HG03442 (cell line): Measurements from ENCODE around the gene ARSB.

ENCODE experiments used
- ATAC-seq: cut with Tn5 transposase; IDR thresholded peaks from one replicate; pipeline ENCODE4 v1.9.1; 2021; ENCODE audit warnings: mild to moderate bottlenecking, moderate library complexity; ENCODE audit not compliant: unreplicated experiment

ARSB gene

DNA sequence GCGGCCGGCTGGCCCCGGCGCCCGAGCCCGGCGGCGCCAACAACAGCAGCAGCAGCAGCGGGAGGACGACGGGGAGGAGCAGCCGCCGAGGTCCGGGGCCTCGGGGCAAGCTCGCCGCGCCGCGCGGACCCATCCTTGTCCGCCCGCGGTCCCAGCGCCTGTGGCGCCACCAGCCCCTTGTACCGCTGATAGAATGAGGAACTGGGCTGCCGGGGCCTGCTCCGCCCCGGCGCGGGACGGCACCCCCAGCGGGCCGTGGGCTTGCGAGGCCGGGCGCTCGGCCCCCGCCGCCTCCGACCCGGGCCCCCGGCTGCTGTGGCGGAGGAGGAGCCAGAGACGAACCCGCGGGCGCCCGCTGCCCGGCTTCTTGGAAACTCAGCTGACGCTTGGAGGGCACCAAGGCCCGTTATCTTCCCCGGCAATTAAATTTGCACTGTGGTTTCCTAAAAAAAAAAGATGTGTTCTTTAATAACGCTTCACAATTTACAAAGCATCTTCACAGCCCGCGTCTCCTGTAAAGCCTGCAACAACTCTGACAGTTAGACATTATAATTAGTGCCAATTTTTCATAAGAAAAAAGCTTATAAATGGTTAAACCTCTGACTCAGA is at the start of gene ARSB:
TSS of gene ARSB (minus strand) at position 195 of the 609 bp plus-strand sequence. CDS start at position 133, 62 bp downstream.
- ATAC-seq, result peak; percentile 34

DNA sequence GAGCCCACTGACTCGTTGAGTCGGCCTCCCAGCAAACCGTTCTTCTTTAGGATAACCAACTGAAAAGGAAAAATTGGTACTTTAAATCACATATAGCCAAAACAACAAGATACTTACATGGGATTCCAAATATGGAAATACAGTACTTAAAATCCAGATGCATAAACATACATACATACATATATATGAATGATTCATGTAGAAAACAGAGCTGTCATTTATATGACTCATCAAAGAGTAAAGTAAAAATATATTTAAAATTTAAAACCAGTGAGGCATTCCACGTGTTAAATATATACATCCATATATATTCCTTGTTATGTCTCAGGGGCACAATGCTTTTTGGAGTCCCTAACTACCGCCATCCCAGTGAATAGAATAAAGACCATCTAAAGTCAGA is 47.7 kb upstream of the ARSB start:
- no peak for ATAC-seq

DNA sequence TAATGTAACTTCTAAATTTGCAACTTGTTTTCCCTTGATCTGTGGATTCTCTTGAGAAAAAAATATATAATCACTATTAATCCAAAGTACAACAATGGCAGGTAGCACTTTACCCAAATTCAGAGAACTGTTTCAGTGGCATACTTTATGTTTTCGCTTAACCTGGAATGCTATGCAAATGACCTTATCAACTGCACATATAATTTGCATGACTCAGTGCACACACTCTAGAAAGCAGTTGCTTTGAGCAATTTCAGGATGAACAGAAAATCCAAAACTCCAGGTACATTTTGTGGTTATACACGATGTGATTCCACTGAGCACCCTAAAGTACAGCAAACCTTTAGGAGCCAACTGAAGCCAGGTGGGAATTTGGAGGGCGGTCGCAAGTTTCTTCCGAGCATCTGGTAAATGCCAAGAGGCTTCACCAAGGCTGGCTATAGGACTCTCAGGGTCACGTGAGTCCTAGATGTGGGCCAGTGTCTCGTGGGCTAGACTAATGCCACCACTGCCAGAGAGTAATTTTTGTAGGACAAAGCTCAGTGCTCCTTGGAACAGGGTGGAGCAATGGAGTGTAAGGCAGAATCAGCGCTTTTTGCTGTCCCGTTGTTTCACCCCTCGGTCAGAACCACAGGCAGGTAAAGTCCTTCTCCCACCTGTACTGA is 47.1 kb upstream of the ARSB start:
- ATAC-seq, result no peak

DNA sequence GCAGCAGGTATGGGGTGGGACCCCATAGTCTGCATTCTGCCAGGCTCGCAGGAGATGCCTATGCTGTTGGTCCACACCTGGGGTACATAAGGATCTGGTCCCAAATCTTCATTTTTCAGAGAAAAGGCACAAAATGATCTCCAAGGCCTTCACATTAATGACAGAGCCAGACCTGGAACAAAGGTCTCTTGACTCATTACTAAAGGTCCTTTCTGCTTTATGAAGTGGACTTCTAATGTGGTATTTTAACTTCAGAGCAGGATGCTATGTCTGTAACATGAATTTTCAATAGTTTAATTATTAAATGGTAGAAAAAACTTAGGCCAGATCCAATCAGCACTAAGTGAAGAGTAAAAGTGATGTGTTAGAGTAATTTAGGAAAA is 46.4 kb upstream of the ARSB start:
- ATAC-seq, result no peak

DNA sequence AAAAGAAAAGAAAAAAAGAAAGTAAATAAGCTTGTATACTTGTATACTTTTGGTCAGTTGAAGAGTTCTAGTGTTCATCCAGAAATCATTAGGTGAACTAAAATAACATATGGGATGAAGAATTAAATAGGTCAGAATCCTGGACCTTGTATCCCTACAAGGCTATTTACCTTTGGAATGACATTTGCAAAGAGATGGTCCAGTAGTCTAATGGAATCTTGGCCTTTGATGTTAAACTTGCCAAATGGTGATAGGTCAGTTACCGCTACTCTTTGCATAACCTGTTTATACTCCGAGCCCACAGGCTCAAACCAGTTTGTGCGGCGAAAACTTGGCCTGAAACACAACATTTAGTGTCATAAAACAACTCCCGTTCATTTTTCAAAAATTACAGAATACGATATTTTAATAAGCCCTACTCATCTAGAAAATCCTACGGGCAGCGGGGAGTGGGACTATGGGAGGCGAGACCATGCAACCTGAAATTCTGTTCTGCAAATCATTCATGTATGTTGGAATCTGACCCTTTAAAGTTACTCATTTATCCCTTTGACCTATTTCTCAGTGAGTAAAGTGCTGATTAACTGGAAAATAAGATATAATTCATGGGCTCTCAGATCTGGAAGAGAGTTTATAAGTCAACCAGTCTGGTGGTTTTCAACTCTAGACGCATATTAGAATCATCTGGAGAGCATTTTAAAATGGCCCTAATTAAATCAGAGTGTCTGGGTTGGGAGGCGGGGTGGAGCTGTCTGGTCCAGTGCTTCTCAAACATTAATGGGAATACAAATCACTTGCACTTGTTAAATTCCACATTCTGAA is 45.8 kb upstream of the ARSB start:
- no peak for ATAC-seq

DNA sequence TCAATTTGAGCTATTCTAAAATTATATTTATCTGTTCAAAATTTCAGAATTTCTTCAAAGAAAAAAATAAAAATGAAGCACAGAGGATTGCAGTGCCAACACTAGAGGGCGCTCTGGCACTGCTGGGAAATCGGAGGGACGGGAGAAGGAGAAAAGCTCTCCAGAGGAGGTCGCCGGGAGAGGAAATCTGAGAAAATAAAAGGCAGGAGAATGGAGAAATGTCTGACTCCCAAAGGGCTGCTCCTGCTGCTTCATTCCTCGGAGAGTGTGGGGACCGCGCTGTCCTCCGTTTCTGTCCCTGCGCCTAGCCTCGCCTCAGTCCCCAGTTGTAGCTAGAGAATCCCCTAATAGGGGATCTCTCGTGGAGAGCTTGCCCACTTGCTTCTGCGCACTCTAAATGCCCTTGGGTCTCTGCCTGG is 40.0 kb upstream of the ARSB start:
- ATAC-seq, result no peak

DNA sequence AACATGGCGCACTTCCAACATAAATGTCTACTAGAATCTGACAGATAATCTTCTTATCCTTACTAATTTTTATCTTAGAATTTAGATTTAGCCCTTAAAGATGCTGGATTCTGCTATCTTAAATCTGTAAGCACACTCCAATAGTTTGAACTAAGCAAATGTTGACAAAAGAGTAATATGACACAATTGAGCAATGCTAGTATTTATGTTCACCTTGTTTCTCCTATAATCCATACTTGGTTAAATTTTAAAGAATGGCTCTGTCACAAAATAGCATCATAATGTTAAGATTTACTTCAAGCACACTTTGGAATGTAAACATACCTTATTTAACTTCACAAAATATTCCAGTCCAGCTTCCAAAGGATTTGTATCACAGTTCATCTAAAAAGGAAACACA is 38.8 kb upstream of the ARSB start:
- ATAC-seq, result no peak

DNA sequence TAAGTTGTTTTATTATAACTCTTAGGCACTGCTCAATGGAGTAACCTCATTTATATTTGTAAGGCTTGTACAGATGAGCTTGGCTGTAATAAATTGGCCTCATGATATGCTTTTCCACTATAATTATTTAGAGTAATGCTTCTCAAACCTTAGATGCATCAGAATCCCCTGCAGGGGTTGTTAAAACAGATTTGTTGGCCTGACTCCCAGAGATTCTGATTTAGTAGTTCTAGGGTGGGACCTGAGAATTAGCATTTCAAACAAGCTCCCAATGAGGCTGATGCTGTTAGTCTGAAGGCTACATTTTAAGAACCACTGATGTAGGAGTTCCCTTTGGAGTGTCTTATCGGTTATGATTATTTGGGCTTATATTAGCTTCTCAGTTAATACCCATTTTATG is 38.2 kb upstream of the ARSB start:
- ATAC-seq, result no peak

DNA sequence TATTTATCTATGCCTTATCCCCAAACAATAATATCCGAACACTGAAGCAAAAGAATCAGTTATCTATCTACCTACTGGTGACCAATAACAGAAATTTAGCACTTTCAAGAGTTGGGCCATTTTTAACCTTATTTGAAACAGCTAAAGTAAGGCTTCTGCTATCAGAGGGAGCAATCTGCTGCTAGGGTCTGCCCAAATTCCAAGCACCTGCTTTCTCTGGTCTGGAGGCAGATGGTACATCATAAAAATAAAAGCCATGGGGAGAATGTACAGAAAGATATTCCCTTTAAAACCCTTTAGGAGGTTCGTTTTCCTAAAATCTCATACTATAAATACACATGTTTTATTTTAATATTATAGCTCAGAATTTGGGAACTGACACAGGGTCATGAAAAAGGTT is 37.7 kb upstream of the ARSB start:
- ATAC-seq, result no peak

DNA sequence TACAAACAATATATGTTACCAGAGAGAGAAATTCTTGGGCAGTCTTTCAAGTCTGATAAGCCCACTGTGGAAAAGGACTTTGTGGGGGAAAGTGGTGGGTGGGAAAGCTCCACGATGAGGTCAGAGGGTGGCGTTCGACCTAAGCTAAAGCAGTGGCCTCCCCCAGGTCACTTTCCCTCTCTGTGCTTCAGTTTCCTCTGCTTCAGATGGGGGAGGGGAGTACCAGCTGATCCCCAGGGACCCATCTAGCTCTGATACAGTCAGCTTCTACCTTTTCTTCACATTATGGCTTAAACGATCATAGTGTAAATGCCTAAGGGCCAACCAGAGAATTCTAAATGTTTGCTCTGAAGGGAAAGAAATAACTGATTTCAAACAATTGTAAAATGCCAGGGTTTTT is 36.6 kb upstream of the ARSB start:
- ATAC-seq, result no peak

DNA sequence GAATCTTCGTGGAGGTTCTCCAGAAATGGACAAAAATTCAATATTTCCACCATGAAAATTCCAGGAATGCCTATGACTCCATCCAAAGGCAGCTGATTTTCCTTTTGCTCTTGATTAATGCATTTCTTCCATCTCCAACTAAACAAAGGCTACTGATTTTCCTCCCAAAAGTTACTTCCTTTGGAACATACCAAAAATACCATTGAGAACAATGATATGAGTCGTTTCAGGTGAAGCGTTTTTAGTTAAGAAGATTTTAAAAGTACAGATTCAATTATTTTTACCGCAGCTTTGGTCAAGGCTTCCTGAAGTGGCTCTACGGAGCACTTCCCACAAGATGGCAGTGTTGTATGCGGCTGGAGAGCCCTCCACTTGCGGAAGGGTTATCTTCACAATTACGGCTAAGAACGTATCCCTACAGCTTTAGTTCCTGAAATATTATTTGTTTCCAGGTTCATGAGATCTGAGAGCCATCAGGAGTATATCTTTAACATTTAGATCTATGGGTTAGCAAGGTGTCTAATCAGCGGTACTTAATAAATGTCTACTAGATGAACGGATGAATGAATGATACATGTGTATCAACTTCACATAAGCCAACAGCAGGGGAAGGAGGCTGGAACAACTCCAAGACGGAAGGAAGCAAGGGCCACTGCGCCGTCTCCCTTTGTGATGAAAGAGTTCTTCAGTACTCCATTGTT is 35.9 kb upstream of the ARSB start:
- ATAC-seq, result no peak

DNA sequence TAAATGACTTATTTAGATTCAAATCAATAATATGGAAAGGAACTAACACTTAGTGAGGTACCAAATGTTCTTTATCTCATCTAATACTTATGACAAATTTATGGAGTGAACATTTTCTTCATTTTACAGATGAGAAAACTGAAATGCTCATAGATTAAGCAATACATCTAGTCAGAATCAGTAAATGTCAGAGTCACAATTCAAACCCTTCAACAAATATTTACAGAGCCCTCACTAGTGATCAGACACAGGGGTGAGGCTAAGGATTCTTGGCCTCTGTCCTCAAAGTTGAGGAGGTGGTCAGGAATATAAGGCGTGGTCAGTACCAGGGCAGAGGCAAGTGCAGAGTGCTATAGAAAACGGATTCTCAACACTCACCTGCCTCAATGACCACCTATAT is 29.5 kb upstream of the ARSB start:
- no peak for ATAC-seq

DNA sequence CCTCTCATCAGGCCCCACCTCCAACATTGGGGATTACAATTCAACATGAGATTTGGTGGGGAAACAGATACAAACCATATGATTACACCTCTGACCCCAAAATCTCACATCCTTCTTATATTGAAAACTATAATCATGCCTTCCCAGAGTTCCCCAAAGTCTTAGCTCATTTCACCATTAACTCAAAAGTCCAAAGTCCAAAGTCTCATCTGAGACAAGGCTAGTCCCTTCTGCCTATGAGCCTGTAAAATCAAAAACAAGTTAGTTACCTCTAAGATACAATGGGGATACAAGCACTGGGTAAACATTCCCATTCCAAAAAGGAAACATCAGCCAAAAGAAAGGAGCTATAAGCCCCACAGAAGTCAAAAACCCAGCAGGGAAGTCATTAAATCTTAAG is 26.8 kb upstream of the ARSB start:
- no peak for ATAC-seq

DNA sequence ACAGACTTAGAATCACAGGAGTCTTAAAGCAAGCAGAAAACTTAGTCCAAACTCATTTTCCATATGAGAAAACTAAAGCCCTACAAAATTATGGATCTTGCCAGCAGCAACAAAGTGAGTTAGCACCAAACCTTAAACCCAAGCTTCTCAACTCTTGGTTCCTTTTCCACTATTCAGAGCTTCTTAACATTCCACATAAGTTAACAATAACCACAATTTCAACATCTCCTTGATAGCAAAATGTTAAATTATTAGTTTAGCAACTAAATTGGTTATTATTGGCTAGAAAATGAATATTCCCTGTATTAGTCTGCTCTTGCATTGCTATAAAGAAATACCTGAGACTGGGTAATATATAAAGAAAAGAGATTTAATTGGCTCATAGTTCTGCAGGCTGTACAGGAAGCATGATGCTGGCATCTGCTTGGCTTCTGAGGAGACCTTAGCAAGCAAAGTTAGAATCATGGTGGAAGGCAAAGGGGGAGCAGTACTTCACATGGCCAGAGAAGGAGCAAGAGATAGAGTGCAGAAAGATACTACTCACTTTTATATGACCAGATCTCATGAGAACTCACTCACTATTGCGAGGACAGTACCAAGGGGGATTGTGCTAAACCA is 26.2 kb upstream of the ARSB start:
- ATAC-seq, result no peak

DNA sequence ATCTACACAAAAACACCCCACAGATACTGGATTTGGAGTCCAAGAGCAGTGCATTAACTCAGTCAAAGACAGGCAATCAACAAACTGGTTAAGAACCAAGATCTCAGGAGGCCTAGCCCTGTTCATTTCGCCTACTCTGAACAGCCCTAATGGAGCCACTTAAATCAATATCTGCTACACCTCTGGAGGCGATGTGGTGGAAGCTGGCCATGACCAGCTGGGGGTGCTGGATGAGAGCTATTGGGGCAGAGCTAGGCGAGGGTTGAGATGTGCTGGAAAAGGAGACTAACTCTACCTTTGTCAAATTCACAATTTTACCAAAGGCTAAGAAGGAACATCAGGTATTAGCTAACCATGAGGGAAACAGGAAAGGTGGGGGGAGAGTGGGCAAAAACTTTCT is 23.3 kb upstream of the ARSB start:
- no peak for ATAC-seq

DNA sequence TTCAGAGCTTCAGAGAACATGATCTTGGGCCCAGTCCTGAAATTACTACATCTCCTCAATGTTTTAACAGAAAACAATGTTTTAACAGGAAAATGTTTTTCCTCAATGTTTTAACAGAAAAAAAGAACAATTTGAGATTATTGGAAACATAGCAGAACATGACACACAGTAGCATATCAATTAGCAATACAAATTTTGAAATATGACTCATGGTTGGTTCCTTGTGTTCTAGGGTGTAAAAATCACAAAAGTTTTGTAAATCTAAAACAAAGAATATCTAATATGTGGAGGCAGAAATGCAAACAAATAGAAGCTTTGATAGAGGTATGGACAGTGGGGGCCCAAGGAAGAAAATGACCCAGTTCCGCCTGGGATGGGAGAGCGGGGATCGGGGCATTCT is 22.8 kb upstream of the ARSB start:
- no peak for ATAC-seq

DNA sequence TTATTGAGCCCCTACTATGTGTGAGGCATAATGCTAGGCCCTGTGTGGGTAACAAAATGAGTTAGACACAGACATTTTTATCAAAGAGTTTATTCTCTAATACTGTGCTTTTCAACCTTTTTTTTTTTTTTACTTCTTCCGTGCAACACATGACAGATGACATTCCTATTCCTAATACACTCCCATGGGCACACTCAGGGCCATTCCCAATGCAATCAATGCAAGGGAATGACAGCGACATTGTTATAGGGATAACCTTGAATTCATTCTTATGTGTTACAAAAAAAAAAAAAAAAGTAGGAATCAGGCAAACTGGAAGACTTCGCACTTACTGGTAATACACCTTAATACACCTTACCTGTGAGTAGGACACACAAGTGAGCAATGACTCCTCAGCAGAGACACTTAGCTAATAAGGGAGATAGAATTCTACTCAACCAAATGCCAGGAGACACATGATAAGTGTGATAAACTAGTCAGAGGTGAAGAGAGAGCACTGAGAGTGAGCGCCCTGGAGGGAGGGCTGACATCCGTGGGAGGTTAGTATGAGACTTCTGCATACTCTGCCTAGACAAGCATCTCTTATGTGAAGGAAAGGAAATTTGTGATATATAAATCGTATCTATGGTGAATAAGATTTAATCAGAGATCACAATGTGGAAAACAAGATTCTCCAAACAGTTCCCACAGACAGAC is 21.0 kb upstream of the ARSB start:
- no peak for ATAC-seq

DNA sequence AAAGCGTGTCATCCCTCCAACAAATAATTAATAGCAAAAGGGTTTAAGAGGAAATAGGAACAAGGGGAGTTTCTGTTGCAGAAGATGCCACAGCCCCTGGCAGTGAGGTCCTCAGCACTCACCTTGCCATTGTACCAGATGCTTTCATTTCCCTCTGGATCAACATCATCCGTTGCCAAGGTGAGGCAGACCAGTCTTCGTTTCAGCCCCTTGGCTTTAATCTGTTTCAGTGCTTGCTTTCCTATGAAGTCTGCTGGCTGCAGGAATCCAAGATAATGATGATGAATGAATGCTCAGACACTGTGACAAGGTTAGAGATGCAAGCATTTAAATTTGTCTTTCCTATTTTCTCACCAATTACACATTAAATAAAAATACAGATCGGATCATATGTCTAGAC is 20.0 kb upstream of the ARSB start:
- ATAC-seq, result no peak

DNA sequence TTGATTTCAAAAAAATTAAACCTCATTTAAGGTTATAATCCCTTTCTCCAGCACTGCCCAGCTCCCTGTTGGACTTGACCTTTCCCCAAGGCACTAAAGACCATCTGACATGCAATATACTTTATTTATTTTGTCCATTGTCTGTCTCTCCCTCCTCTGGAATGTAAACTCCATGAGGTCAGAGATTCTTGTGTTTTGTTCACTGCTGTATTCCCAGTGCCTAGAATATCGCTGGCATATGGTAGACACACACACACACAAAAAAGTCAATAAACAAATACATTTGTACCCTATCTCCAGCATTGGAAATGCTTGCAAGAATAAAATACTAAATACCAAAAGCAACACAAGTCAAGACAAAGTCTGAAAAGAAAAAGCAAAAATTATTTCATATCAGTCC is 17.3 kb upstream of the ARSB start:
- ATAC-seq, result no peak

DNA sequence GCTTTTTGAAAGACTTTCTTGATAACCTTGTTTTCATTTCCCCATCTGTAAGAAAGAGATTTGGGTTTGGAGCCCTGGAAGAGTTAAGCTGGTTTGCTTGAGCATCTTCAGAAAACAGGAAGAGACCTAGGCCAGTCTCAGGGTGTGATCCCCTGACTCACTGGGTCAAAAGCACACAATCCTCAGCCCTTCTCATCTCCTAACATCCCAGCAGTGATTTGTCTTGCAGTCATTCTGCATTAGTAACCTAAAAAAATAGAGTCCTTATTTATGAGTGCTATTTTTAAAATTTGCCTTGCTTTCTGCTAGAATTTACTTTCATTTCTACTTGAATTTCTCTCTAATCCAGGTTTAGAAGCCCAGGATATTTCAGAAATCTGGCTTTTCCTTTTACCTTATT is 16.4 kb upstream of the ARSB start:
- no peak for ATAC-seq

DNA sequence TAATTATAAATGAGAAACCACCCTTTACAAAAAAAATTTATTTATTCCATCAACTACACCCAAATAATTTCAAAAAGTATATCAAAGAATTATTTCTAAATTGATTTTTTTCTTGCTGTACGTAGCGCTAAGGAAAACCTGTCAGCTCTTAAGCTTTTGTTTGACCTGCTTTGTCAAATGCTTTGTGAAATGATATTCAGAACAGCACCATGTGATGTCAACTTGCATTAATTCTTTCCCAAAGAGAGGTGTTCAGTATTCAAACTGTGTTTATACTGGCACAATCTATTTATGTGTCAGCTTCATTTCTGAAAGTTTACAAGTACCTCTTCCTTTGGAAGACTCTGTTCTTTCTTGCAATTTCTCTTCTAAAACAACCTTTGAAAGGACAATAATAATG is 12.0 kb upstream of the ARSB start:
- no peak for ATAC-seq
